Endodermal cell (in vitro differentiated cells): ENCODE data around the gene RXFP4. TPM values are rescaled to one million over a fixed set of nuclear protein-coding genes. Genes with fewer than 3 reads are reported as not detected.

Experiments
- DNase-seq: peaks from one replicate; pipeline ENCODE4 v3.0.0-alpha.2; 2017
- H3K27ac ChIP-seq: 2 replicates; pipeline ENCODE4 v1.5.1; 2013; ENCODE audit warnings: mild to moderate bottlenecking, low read depth, low read length, moderate library complexity
- H3K27me3 ChIP-seq: 2 replicates; pipeline ENCODE4 v1.6.1; 2013; ENCODE audit warnings: mild to moderate bottlenecking, low read length, moderate library complexity; ENCODE audit not compliant: insufficient read depth, control insufficient read depth, poor library complexity, severe bottlenecking
- H3K36me3 ChIP-seq: 2 replicates; pipeline ENCODE4 v1.7.0; 2013; ENCODE audit warnings: mild to moderate bottlenecking, low read length, moderate library complexity; ENCODE audit not compliant: control insufficient read depth, insufficient read depth
- H3K4me1 ChIP-seq: one replicate; pipeline ENCODE4 v1.7.0; 2013; ENCODE audit warnings: low read length; ENCODE audit not compliant: control insufficient read depth, insufficient read depth
- H3K4me3 ChIP-seq: 2 replicates; pipeline ENCODE4 v1.5.1; 2013; ENCODE audit warnings: mild to moderate bottlenecking, low read length, moderate library complexity
- H3K9ac ChIP-seq: 2 replicates; pipeline ENCODE4 v1.6.1; 2013; ENCODE audit warnings: mild to moderate bottlenecking, low read length, moderate library complexity; ENCODE audit not compliant: poor library complexity, severe bottlenecking; ENCODE audit errors: extremely low read depth
- H3K9me3 ChIP-seq: 2 replicates; pipeline ENCODE4 v1.6.1; 2013; ENCODE audit warnings: mild to moderate bottlenecking, low read length, moderate library complexity; ENCODE audit not compliant: control insufficient read depth
- H3K27ac Mint-ChIP-seq: 2 replicates; pipeline ENCODE4 v1.8.0; 2020; ENCODE audit warnings: mixed read lengths
- H3K27me3 Mint-ChIP-seq: 2 replicates; pipeline ENCODE4 v1.8.0; 2021; ENCODE audit warnings: mild to moderate bottlenecking, mixed read lengths; ENCODE audit not compliant: insufficient read depth
- H3K36me3 Mint-ChIP-seq: 2 replicates; pipeline ENCODE4 v1.8.0; 2020; ENCODE audit warnings: low read depth, mixed read lengths
- H3K4me1 Mint-ChIP-seq: 2 replicates; pipeline ENCODE4 v1.8.0; 2020; ENCODE audit warnings: mixed read lengths
- H3K4me3 Mint-ChIP-seq: 2 replicates; pipeline ENCODE4 v1.8.0; 2020; ENCODE audit warnings: mild to moderate bottlenecking, moderate library complexity, mixed read lengths
- H3K9me3 Mint-ChIP-seq: 2 replicates; pipeline ENCODE4 v1.8.0; 2020; ENCODE audit warnings: mild to moderate bottlenecking, mixed read lengths
- WGBS, 2 experiments: methylation state at CpG; one replicate each; pipeline versions ENCODE4 v1.1.5 to v1.1.7; 2013; ENCODE audit warnings: missing lambda C conversion rate in 2 of 2, mixed read lengths in 1 of 2; ENCODE audit not compliant: insufficient coverage in 1 of 2, insufficient read length in 1 of 2; 5-methylcytosine and 5-hydroxymethylcytosine counted together
- total RNA-seq, 2 donors: library from RNA; stranded (reverse); fragmentation: NEBNext Ultra II Directional in 1 of 2; extraction: Animal tissue kit (Norgen Biotek cat#: 25700) in 1 of 2; gene quantifications; 2 replicates in 1 of 2; 3 replicates in 1 of 2; pipeline ENCODE4 v1.2.1, GENCODE V29; 2021
- TF ChIP-seq, protein P1 (sequence below): fragments of 200-600 bp; sonication (generic); conservative IDR thresholded peaks from 2 replicates; pipeline ENCODE4 v1.5.0; 2021; ENCODE audit warnings: antibody characterized with exemption, mild to moderate bottlenecking

Gene RXFP4
- total RNA-seq, 2 donors from 2014 or later, result not detected

DNA sequence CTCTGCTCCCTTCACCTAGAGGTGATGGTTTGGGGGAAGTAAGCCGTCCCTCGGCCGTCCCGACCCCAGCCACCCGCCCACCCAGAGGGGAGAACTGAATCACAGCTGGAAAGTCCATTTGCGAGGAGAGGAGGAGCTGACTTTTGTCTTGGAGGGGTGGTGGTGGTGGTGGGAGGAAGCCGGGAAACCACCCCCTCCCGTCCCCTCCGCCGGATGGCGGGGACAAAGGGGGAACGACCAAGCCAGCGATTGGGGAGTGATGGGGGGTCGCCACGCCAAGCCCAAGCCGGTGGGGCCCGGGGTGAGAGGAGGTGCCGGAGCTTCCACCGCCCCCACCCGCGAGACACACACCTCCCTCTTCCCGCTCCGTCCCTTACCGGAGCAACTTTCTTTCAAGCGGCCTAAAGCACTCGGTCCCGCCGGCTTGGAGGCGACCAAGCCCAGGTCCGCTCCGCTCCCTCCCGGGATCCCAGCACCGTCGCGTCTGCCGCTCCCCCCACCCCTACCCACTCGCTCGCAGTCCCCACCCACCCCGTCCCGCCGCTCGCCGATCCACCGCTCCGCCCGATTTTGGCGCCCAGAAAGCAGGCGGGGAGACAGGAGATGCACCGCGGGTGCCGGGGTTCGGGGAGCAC, 36.4 kb downstream of the RXFP4 start:
- Histone ChIP-seq H3K4me3 (peak overlapping the region; percentile 93), H3K27ac (peak overlapping the region; percentile 83), H3K9ac (peak overlapping the region; percentile 79), H3K27me3 (no peaks in the 10 kb centered on the region), H3K36me3 (peaks cover 18% of the 10 kb centered on the region), H3K9me3 (no peaks in the 10 kb centered on the region), H3K4me1 (peaks cover 28% of the 10 kb centered on the region)
- peak; percentile 72 for DNase-seq
- no peaks in the 10 kb centered on the region for H3K9me3 Mint-ChIP-seq
- peaks cover 10% of the 10 kb centered on the region for H3K36me3 Mint-ChIP-seq
- WGBS, 2 experiments, result 0 to 1% methylated on average over 5 to 52 of the region's 52 CpGs
- peaks cover 64% of the 10 kb centered on the region for H3K4me1 Mint-ChIP-seq
- peaks cover 1% of the 10 kb centered on the region for H3K27me3 Mint-ChIP-seq
- TF ChIP-seq, protein P1, sequence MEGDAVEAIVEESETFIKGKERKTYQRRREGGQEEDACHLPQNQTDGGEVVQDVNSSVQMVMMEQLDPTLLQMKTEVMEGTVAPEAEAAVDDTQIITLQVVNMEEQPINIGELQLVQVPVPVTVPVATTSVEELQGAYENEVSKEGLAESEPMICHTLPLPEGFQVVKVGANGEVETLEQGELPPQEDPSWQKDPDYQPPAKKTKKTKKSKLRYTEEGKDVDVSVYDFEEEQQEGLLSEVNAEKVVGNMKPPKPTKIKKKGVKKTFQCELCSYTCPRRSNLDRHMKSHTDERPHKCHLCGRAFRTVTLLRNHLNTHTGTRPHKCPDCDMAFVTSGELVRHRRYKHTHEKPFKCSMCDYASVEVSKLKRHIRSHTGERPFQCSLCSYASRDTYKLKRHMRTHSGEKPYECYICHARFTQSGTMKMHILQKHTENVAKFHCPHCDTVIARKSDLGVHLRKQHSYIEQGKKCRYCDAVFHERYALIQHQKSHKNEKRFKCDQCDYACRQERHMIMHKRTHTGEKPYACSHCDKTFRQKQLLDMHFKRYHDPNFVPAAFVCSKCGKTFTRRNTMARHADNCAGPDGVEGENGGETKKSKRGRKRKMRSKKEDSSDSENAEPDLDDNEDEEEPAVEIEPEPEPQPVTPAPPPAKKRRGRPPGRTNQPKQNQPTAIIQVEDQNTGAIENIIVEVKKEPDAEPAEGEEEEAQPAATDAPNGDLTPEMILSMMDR, result no peak
- H3K4me3 Mint-ChIP-seq, result peak overlapping the region; percentile 96
- peak overlapping the region; percentile 94 for H3K27ac Mint-ChIP-seq

- H3K4me3 ChIP-seq, result peak within 1 kb of the TSS; percentile 93
- peaks cover 28% of the 10 kb centered on the region for H3K4me1 ChIP-seq
- Mint-ChIP-seq H3K27ac (peak within 1 kb of the TSS; percentile 94), H3K4me3 (peak within 1 kb of the TSS; percentile 96), H3K4me1 (peaks cover 58% of the 10 kb centered on the region), H3K9me3 (no peaks in the 10 kb centered on the region), H3K27me3 (peaks cover 1% of the 10 kb centered on the region), H3K36me3 (peaks cover 4% of the 10 kb centered on the region)
- TF ChIP-seq, protein P1, result peak; percentile 76
- peak; percentile 94 for DNase-seq
- H3K27me3 ChIP-seq, result no peaks in the 10 kb centered on the region
- peak within 1 kb of the TSS; percentile 79 for H3K9ac ChIP-seq
- no peaks in the 10 kb centered on the region for H3K9me3 ChIP-seq
- peak within 1 kb of the TSS; percentile 83 for H3K27ac ChIP-seq
- 0 to 7% methylated on average over 3 to 51 of the region's 52 CpGs for WGBS, 2 experiments
- peaks cover 13% of the 10 kb centered on the region for H3K36me3 ChIP-seq
These were observed 37.0 kb downstream of the RXFP4 start, which contains the start of gene ARHGEF2 for GRCh38 chr1:155978325-155978972. Gene ARHGEF2 (minus strand): TSS chr1:155978547. CDS start chr1:155978427, 120 bp downstream.

GRCh38 chr1:155978973-155979429, 37.6 kb downstream of the RXFP4 start:
- H3K4me3 ChIP-seq, result peak overlapping the region; percentile 93
- TF ChIP-seq, protein P1, result no peak
- H3K9me3 Mint-ChIP-seq, result no peaks in the 10 kb centered on the region
- peak overlapping the region; percentile 21 for H3K27ac ChIP-seq
- H3K27me3 ChIP-seq, result no peaks in the 10 kb centered on the region
- peak overlapping the region; percentile 96 for H3K4me3 Mint-ChIP-seq
- WGBS, 2 experiments, result 7 to 10% methylated on average over 4 to 8 of the region's 8 CpGs
- DNase-seq, result no peak
- H3K9me3 ChIP-seq, result no peaks in the 10 kb centered on the region
- H3K36me3 ChIP-seq, result peaks cover 8% of the 10 kb centered on the region
- peaks cover 28% of the 10 kb centered on the region for H3K4me1 ChIP-seq
- peaks cover 4% of the 10 kb centered on the region for H3K36me3 Mint-ChIP-seq
- H3K27me3 Mint-ChIP-seq, result peaks cover 1% of the 10 kb centered on the region
- peak overlapping the region; percentile 92 for H3K27ac Mint-ChIP-seq
- peak overlapping the region; percentile 79 for H3K9ac ChIP-seq
- peaks cover 57% of the 10 kb centered on the region for H3K4me1 Mint-ChIP-seq
